IPS DF 4.7 (cell line): ENCODE data around the gene KATNIP.
"Not testable (repeated sequence)": the region's sequence is repeated elsewhere in the genome, so short reads cannot be mapped to it uniquely, and the experiment has no call there.

Source experiments
- DNase-seq: peaks from one replicate; pipeline ENCODE4 v3.0.0-alpha.2; 2013; ENCODE audit warnings: low spot score; ENCODE audit errors: extremely low read depth

The KATNIP gene

DNA sequence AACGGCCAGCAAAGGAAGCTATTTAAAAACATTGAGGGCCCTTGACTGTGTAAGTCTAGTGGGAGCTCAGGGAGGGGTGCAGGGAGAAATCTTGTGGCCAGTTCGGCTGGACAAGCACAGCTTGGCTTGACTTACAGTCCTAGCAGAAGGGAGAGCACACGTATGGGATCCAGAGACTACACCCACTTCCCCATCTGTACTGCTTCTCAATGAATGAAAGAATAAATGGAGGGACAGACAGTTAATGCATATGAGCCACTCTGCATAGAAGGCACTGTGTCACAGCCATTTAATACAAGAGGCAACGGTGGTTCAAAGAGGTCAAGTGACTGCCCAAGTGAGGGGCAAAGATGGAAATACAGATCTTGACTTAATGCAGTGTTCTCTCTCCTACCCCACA is 15.7 kb upstream of the KATNIP start:
- DNase-seq, result no peak

DNA sequence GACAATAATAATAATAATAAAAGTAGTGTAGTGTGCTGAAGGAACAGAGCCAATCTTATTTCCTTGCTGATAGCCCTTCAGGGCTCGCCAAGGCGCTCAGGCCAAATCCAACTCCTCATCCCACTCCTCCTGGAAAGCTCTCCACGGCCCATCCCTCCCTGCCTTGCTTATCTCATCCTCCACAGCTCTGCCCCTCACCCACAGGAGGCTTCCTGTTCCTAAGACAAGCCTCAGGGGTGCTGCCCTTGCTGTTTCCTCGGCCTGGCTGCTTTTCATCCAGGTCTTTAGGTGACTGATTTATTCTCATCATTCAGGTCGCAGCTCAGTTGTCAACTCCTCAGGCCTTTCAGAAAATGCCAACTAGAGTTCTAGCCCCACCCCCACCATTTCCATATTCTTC is 11.4 kb upstream of the KATNIP start:
- no peak for DNase-seq

DNA sequence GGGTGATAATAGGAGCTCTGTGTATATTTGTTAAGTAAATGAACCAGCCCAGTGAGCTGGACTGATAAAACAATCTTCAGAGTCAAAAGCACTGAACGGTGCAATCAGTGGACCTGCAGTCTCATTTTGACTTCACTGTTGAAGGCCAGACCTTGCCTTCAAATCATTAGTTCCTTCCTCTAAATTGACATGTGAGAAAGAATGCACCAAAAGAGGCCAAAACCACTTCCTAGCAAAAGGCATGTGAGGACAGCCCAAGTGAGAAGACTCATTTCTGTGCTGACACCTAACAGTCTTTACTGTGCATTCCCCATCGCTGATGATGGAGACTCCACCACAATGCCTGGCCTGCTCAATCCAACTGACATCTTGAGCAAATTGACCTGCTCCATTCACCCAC is 10.8 kb upstream of the KATNIP start:
- DNase-seq, result no peak

DNA sequence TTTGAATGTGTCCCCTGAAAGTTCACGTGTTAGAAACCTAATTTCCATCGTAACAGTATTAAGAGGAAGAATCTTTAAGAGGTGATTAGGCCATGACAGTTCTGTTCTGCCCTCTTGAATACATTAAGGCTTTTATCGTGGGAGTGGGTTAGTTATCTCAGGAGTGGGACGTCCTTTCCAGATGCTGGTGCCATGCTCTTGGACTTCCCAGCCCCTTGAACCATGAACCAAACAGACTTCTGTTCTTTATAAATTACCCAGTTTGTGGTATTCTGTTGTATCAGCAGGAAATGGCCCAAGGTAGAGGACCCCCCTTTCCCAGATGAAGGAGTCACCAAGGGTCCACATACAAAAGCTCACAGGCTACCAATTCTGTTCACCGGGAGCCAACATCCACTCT is 10.3 kb upstream of the KATNIP start:
- DNase-seq, result no peak

DNA sequence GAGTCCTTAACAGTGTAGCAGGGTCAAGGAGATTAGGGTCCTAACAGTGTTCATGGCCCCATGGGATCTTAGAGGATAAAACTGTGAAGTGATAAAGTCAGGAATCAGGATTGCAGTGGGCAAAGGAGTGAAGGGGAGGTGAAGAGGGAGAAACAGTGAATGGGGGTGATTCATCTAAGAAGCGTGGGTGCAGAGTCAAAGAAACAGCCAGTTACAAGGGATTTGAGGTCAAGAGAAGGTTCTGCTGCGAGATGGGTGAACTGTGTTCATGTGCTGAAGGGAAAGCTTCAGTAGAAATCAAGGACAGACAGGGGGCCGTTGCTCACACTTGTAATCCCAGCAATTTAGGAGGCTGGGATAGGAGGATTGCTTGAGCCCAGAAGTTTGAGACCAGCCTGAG is 6.1 kb upstream of the KATNIP start:
- DNase-seq, result no peak

DNA sequence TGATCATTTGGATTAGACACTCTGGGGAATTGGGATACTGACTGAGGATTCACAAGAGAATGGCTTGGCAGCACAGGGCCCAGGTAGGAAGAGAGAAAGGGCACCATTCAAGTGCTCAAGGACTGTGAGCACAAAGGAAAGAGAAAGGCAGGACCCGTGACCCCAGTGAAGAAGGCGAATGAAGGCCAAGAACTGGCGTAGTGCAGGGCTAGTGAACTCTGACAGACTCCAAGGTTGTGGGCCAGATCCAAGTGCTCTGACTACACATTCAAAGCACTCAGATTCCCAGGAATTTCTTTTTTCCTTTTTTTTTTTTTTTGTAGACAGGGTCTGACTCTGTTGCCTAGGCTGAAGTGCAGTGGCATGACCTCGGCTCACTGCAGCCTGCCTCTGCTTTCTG is 5.3 kb upstream of the KATNIP start:
- DNase-seq, result no peak

DNA sequence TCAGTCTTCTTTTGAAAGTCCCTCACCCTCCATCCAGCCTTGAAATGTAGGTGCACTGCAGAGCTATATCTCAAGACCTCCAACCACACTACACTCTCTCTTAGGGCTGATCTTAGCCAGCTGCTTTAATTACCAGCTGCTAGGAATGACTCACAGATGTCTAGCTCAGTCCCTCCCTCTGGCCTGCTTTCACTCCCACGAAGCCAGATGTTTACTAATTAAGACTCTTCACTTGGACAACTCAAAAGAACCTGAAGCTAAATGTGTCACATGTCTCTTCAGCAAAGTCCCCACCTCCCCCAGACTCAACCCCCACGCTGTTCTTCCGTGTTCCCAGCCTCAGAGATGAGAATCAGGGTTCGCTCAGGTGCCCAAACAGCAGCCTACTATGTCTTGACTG is 2.8 kb upstream of the KATNIP start:
- DNase-seq, result no peak

DNA sequence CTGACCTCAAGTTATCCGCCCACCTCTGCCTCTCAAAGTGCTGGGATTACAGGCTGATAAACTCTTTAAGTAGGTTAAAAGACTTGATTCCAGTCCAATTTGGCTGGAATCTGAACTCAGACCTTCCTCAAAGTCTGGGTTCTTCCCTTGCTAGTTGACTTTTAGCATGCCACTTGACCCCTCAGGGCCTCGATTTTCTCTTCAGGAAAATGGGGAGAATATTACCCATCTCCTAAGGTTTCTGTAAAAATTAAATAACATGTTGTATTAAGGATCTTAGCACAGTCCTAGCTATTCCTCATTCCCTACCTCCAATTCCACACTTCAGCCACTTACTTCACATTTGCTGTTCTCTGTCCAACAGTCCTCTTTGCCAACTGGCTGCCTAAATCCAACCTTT is 2.1 kb upstream of the KATNIP start:
- DNase-seq, result no peak

DNA sequence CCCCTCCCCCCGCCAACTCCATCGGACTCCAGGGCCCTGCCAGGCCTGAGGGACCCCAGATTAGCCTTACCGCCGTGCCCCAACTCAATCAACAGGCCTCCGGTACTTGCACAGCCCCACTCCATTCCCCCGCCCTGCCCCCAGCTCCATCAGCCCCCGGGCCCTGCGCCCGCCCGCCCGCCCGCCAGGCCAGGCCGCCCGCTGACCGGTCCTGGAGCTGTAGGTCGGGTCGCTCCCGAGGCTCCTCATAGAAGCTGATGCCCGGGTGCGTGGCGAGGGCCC is 539 bp upstream of the KATNIP start:
- DNase-seq, result no peak

DNA sequence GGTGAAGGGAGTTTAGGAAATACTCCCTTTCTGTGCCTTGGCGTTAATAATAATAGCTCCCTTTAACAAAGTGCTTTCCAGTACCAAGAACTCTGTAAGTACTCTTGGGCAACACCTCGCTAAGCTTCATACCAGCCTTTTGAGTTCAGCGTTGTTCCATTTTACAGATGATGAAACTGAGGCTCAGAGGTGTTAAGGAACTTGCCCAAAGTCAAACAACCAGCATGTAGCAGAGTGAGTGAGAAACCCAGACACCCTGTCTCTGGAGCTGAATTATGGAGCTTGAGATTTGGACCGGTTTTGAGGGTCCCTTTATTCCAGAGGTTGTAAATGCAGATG is 607 bp downstream of the KATNIP start:
- DNase-seq, result no peak

DNA sequence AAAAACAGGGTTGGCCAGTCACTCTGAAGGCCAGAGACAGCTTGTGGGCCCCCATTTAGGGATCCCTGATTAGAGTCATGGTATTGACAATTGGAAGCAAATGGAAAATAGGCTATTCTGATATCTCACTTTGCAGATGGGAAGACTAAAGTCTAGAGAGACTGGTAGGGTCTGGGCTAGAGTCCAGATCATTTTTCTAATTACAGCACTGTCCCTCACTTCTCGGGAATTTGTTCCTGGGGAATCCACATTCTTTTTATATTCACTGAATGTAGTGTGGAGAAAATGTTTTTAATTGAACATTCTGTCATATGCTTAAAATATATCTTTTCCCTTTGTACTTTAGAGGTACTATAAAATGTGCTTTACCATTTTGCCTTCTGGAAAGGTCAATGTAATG is 1.1 kb downstream of the KATNIP start:
- DNase-seq, result no peak

DNA sequence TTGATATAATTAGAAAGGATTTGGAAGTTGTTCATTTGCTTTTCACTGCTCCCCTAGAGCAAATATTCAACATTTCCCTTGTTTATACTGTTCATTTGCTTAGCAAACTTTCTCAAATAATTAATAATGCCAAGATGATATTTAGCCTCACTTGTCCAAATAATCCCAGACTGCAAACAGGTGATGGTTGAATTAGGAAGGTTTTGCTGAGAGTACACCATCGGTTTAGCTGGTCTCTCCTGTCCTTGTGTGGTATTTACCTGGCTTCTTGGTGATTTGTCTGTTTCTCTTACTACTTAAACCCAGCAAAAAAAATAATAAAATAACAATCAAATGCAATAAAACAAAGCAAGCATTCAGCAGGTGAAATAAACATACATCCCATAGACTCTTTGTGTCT is 6.5 kb downstream of the KATNIP start:
- no peak for DNase-seq

DNA sequence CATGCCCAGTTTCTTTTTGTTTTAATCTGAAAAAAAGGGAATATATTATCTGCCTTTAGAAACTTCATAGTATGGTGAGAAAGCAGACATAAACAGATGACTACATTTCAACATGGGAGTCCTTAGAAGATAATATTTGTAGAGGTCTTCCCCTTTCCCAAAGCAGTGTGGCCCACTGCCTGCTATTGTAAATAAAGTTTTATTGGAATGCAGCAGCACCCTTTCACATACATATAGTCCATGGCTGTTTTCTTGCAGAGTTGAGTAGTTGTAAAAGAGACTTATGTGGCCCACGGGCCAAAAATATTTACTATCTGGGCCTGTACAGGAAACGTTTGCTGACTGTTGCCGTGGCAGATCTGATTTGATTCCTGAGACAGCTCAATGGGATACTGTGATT is 8.5 kb downstream of the KATNIP start:
- DNase-seq, result no peak

DNA sequence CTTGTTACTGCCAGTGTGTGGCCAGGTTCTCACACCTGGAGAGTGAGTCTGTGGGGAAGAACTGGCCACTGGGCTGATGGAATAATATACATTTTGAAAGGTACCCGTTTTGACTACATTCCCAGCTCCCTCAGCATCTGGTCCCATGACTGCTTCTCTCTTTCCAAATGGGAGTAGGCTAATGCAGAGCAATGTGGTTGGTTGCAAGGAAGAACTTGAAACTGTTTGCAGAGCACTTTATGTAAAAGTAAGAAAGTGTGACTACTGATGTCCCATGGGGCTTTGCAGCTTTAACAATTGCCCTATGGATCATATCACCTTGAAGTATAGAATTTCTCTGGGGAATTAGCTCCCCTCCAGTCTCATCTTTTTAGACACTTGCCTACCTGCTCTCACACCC is 9.0 kb downstream of the KATNIP start:
- no peak for DNase-seq

DNA sequence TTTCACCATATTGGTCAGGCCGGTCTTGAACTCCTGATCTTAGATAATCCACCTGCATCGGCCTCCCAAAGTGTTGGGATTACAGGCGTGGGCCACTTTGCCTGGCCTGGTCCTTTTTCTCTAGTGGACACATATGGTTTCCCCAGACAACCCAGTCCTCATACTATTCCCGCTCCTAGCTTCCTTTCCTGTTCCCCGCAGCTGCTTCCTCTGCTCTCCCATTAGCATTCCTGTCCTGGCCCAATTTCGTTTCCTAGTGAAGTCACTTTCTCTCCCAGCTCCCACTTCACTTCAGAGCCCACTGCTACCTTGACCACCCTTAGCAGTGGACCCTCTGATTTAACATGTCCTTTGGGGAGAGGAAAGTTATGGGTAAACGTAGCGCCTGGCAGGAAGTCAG is 11.3 kb downstream of the KATNIP start:
- no peak for DNase-seq

DNA sequence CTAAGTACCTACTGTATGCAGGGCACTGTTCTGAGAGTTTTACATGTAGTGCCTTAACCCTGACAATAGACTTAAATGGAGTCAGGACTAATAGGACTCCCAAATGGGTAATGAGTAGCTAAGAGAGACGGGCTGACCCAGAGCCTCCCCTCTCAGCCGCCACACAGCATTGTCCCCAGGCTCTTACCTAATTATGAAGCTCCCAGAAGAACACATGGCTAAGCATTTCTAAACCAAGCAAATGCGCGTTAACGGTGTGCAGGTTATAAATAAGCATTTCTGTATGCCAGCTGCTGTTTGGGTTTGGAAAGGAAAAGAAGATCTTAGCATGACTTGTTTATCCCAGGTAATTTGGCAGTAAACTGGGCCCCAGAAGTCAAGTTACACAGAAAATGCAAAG is 14.3 kb downstream of the KATNIP start:
- no peak for DNase-seq

DNA sequence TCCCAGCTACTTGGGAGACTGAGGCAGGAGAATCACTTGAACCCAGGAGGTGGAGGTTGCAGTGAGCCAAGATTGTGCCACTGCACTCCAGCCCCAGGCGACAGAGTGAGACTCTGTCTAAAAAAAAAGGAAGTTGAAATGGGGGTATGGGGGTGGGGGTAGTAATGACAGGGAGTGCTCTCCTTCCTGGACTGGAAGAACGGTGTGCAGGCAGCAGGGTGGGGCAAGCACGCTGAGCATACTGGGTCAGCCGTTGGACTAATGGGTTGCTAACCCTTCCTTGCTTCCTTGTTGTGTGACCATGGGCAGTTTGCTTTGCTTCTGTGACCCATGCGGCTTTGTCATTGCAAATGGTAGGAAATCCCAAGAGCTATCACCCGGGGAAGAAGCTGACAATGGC is 16.5 kb downstream of the KATNIP start:
- no peak for DNase-seq

DNA sequence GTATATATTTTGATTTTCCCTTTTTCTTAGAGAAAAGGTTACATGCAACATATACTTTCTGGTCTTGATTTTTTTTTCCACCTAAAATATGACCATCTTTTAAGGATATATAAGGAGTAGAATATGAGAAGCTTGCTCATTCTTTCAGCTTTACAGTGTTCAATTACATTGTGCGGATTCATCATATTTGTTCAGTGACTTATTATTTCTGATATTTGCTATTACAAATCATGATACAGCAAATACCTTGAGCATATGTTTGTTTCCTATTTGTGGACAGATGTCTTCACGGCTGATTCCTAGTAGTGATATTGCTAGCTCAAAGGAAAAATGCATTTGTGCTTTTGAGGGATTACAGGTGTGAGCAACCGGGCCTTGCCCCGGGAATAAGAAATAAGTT is 18.1 kb downstream of the KATNIP start:
- no peak for DNase-seq

DNA sequence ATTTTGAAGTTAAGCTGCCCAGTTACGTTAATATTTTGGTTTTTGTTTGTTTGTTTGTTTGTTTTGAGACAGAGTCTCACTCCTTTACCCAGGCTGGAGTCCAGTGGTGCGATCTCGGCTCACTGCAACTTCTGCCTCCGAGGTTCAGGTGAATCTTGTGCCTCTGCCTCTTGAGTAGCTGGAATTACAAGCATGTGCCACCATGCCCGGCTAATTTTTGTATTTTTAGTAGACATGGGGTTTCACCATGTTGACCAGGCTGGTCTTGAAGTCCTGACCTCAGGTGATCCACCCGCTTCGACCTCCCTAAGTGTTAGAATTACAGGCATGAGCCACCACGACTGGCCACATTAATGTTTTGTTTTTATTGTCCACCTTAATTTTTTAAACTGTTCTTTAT is 21.0 kb downstream of the KATNIP start:
- not testable (repeated sequence) for DNase-seq

DNA sequence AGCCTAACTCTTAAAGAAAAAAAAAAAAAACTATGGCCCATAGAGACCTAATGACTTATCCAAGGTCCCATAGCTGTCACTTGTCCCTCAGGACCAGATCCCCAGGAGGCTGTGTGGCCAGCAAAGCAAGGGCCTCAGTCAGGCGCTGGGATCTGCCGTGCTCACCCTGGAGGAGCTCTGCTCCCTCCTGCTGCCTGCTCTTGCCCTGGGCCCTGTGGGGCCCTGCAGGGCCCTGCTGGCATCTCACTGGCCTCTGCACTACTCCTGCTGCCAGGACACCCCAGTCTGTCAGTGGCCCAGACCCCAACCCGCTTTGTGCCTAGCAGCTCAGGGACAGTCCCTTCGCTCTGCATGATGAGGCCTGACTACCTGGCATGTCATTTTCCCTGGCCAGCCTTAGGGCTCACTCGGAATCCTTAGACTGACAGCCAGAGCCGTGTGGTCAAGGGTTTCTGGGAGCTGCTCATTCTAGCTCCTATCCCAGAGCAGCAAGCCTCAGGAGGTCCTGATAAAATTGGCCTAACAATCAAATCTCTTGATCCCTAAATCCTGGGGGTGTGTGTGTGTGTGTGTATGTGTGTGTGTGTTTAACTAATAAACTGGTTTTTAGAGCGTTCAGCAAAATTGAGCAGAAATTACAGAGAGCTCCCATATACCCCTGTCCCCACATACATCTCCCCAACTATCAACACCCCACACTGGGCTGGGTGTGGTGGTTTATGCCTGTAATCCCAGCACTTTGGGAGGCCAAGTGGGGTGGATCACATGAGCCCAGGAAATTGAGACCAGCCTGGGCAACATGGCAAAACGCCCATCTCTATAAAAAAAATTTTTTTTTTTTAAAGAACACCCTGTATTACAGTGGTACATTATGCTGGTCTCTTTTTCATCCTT is 21.7 kb downstream of the KATNIP start:
- no peak for DNase-seq

DNA sequence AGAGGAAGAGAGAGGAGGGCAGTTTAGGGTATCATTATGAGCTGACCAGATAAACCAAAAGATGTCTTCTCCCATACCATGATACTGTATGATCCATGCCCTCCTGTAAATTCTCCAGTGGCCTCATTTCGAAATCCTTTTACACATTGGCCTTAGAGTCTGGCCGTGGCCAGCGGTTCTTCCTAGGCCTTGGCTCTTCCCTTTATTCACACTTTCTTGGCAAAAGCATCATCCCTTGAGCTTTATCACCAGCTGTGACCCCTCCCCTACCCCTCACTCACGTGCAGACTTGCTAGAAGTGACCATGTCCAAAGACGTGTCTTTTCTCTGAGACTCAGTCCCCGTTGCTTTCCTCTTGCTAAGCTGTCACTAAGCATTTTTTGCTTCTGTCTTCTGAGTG is 22.8 kb downstream of the KATNIP start:
- DNase-seq, result no peak

DNA sequence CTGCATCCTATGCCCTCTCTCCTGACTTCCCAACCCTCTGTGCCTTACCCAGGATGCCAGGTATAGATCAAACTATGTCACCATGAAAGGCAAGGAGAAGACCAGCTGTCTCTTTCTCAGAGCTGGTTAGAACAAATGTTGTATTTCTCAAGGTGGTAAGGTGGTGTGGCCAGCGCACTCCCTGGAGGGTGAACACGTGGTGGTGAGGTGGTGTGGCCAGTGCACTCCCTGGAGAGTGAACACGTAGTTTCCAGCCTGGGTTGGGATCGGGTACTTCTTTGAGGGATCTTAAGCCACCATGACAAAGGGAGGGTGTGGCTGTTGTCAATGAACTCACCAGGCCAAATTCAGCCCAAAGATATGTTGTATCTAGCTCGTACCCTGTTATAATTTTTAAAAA is 26.8 kb downstream of the KATNIP start:
- no peak for DNase-seq

DNA sequence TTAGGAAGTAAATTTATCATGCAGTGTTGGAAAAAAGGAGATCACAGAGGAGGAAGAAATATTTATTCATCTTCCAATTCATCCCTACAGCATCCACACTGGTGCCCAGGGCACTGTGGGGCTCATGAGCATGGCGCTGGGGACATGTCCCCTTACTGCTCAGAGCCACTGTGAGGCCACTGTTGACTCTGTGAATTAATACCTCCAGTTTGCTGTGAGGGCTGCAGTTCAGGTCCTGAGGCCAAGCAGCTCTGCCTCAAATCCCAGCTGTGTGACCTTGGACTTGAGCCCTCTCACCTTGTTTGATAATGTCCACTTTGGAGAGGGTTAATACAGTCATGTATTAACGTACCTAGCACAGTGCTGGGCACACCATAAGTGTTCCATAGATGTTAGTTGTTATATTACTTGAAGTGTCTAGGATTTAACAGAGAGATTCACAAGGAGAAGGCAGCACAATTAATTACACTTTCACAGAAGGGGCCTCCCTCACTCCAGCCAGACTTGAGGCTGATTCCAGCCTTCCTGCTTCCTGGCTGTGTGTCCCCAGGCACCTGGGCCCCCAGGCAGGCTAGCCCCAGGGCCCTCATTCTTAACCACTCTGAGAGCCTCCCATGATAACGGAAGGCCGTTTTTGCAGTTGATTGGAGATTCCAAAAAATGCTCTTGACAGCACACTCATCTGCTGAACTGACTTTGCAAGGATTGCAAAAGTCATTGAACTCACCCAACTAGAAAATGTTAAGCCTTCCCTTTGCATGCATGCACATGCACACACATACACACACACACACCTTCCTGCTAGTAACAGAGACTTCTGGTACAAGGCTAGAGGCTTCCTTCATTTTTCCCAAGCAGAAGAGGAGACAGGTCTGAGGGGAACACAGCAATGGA is 29.4 kb downstream of the KATNIP start:
- DNase-seq, result no peak
